ENCODE measurements around the gene MAP2K3.

GRCh38 chr17:21272881-21273792, 11.4 kb upstream of the MAP2K3 start:
- TF ChIP-seq, protein P1, sequence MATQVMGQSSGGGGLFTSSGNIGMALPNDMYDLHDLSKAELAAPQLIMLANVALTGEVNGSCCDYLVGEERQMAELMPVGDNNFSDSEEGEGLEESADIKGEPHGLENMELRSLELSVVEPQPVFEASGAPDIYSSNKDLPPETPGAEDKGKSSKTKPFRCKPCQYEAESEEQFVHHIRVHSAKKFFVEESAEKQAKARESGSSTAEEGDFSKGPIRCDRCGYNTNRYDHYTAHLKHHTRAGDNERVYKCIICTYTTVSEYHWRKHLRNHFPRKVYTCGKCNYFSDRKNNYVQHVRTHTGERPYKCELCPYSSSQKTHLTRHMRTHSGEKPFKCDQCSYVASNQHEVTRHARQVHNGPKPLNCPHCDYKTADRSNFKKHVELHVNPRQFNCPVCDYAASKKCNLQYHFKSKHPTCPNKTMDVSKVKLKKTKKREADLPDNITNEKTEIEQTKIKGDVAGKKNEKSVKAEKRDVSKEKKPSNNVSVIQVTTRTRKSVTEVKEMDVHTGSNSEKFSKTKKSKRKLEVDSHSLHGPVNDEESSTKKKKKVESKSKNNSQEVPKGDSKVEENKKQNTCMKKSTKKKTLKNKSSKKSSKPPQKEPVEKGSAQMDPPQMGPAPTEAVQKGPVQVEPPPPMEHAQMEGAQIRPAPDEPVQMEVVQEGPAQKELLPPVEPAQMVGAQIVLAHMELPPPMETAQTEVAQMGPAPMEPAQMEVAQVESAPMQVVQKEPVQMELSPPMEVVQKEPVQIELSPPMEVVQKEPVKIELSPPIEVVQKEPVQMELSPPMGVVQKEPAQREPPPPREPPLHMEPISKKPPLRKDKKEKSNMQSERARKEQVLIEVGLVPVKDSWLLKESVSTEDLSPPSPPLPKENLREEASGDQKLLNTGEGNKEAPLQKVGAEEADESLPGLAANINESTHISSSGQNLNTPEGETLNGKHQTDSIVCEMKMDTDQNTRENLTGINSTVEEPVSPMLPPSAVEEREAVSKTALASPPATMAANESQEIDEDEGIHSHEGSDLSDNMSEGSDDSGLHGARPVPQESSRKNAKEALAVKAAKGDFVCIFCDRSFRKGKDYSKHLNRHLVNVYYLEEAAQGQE (IDR thresholded peaks at IDR 0.05; ENCODE audit: borderline replicate concordance), result no peak
- TF ChIP-seq, protein P2, sequence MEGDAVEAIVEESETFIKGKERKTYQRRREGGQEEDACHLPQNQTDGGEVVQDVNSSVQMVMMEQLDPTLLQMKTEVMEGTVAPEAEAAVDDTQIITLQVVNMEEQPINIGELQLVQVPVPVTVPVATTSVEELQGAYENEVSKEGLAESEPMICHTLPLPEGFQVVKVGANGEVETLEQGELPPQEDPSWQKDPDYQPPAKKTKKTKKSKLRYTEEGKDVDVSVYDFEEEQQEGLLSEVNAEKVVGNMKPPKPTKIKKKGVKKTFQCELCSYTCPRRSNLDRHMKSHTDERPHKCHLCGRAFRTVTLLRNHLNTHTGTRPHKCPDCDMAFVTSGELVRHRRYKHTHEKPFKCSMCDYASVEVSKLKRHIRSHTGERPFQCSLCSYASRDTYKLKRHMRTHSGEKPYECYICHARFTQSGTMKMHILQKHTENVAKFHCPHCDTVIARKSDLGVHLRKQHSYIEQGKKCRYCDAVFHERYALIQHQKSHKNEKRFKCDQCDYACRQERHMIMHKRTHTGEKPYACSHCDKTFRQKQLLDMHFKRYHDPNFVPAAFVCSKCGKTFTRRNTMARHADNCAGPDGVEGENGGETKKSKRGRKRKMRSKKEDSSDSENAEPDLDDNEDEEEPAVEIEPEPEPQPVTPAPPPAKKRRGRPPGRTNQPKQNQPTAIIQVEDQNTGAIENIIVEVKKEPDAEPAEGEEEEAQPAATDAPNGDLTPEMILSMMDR (IDR thresholded peaks at IDR 0.05; ENCODE audit: poor library complexity, severe bottlenecking), result no peak
- TF ChIP-seq EZH2 (IDR thresholded peaks at IDR 0.05; ENCODE audit: borderline replicate concordance, insufficient read depth, low read length, poor library complexity, severe bottlenecking), result no peak
- TF ChIP-seq POLR2AphosphoS5 (IDR thresholded peaks at IDR 0.05), result no peak
- TF ChIP-seq TAF1 (IDR thresholded peaks at IDR 0.05; ENCODE audit: low read depth), result no peak
- TF ChIP-seq EP300 (conservative IDR thresholded peaks at IDR 0.05; ENCODE audit: poor library complexity, severe bottlenecking), result no peak
- no peak for TF ChIP-seq MXI1 (conservative IDR thresholded peaks at IDR 0.05; ENCODE audit: poor library complexity, severe bottlenecking)
- TF ChIP-seq RAD21 (conservative IDR thresholded peaks at IDR 0.05), result no peak
- TF ChIP-seq SMC3 (conservative IDR thresholded peaks at IDR 0.05; ENCODE audit: poor library complexity), result no peak

All from neural cell (in vitro differentiated cells).